GM19455 (cell line): ENCODE measurements around the gene SLC15A5.

ENCODE experiments used
- ATAC-seq: cut with Tn5 transposase; IDR thresholded peaks from one replicate; pipeline ENCODE4 v1.9.1; 2021; ENCODE audit not compliant: unreplicated experiment

SLC15A5 gene

DNA sequence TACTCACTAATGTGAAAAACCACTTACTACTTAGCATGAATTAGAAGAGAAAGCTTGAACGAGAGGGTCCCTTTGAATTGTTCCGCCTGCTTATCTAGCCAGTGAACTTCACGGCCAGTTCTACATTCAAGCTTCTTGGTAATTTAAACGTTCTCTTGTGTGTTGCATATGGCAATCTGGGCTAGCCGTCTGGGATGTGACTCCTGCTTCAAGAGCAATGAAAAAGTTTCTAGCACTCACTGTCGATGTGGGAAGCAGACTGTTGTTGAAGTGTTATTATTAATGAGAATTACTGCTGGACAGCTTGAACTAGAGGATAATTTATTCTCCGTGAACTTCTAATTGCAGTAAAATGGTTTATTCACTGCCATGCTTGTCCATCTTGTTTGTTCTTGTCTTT, 93.9 kb downstream of the SLC15A5 start:
- ATAC-seq = no peak

DNA sequence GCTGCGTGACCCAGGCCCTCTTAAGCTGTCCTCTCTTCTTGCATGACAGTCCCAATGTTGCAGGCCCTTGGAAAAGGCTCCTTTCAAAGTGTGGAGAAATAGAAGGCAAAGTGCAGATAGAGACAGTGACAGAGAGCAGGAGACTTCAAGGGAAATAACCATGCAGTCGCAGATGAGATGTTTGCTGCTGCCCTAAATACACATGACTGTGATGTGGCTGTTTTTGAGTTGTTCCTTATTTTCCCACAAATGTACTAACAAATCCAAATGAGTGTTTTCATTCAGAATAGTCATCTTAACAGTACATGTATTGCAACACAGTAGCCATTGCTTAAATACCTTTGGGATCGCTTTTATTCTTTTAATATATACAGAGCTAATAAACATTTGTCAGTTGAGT, 101.6 kb downstream of the SLC15A5 start:
- no peak for ATAC-seq

DNA sequence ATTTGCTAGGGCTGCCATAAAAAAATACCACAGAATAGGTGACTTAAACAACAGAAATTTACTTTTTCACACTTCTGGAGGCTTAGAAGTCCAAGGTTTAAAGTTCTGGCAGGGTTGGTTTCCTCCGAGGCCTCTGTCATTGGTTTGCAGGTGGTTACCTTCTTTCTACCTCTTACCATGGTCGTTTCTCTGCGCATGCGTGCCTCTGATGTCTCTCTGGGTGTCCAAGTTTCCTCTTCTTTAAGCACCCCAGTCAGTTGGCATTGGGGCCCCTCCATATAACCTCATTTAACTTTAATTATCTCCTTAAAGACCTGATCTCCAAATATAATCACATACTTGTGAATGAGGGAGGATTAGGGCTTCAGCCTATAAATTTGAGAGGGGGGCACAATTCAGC, 103.2 kb downstream of the SLC15A5 start:
- no peak for ATAC-seq

DNA sequence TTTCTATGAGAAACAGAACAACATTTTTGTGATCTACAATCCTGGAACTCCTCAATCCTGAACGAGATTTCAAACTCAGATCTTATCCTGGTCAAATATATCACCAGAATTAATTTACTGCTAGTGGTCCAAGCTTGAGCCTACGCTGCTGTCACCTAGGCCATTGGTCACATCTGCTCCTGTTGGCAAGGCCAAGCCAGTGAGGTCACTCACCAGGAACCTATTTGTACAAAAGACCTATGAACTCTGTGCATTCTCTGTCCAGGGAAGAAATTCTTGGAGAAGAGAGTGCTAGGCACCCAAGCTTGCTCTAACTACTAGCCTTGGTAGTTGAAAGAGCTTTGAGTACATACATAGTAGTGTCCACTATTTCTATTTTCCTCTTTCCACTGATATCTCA, 106.1 kb downstream of the SLC15A5 start:
- no peak for ATAC-seq

DNA sequence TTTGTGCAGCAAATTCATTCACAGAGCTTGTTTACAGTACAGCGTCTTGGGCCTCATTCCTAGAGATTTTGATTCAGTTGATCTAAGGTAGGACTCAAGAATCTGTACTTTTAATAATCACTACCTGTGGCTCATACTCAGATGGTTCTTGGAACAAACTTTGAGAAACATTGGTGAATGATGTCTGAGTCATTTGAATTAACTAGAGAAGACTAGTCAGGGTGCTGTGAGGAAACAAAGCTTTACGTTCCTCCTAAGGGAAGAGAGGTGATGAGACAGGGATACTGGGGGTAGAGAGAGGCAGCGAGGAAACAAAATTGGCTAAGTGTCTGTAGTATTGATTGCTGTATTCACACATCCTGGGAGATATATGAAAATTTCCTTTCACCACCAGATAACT, 109.4 kb downstream of the SLC15A5 start:
- ATAC-seq = no peak

DNA sequence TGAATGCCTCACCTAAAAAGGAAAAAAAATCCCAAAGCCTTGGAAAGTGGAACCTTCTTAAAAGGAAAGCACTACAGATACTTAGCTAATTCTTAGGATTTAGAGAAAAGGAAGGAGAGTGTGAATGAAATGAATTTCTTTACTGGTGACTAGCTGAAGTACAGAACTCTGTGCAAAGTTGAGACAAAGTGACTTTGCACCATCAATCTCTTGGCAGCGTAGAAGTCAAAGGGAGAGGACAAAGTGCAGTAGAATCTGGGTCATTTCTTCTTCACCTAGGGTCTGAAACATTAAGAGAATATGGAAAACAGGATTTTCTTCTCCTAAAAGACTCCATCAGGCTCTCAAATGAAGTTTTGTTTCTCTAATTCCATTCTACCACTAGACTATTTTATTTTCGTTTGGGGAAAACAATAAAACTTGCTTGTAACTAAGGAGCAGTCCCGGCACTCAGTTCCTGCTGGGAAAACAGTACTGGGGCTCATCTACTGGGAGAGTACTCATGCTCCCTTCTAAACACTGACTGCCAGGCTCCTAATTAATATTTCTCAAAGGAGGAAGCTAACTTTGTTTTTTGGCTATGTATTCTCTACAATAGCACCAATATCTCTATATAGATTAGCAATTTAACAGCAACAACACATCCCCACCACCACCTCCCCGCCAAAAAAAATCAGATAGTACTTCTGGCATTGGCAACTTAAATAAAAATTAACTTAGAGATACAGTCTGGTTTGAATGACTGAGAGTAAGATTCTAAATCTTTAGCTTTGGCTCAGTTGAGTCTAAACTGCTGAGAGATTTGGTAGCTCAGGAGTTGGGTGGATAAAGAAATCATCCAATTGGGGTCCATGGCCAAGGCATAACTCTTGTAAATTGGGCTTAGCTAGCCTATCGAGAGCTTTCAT, 110.7 kb downstream of the SLC15A5 start:
- no peak for ATAC-seq

DNA sequence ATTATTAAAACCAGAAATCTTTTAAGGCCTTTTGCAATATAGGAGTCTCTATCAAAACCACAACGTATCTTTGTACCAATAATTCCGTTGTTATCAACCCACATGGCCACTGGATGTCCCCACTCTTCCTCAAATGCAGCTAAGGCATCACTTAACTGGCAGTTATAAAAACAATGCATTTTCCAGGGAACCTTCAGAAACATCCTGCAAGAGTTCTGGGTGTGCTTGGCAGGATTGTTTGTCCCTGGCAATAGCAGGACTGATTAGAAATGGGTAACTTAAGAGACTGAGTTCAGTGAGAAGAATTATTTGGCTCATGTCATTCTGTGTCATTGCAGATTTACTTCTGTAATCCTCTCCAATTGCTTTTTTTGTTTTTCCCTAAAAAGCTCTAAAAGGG, 112.0 kb downstream of the SLC15A5 start:
- no peak for ATAC-seq

DNA sequence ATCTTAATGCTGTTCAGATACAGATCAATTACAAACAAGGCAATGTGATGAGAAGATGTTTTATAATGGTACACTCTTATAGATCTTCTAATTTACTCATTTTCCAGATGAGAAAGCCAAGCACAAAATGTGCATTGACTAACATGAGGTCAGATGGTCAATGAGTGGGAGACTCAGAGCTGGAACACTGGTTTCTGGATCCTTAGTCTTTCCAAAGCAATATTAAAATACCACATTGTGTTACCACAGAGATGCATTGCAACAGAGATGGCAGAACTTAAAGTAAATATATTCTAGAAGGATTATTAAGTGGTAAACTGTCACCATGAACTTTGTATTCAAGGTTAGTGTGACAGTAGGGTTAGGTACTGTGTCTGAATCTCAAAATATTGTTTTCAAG, 113.6 kb downstream of the SLC15A5 start:
- ATAC-seq = no peak

DNA sequence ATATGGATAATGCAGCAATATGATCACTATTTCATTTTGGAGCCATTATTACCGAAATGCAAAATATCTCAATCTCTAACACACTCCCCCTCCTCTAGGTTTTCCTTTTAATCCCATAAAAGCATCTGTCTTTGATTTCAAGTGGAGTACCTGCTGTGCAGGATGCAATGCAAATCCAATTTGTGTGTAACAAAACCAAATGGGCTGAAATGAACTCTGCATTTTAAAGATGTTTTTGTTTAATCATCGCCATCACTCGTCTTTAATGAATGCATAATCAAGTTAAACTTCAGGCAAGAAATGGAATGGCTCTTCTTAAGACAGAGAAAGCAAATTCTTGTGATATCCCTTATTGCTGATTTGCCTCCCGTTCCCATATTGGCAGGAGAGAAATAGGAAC, 114.3 kb downstream of the SLC15A5 start:
- ATAC-seq = no peak

DNA sequence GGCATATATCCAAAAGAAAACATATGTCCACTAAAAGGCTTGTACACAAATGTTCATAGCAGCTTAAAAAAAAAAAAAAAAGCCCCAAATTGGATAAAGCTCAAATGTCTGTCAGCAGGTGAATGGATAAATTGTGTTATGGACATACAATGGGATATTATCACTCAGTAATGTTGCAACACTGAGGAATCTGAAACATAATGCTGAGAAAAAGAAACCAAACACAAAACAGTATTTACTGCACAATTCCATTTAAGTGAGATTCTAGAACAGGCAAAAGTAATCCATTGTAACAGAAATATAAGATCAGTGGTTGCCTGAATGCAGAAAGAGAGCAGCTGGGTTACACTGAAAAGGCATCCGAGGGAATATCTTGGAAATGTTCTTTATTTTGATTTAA, 117.9 kb downstream of the SLC15A5 start:
- no peak for ATAC-seq

DNA sequence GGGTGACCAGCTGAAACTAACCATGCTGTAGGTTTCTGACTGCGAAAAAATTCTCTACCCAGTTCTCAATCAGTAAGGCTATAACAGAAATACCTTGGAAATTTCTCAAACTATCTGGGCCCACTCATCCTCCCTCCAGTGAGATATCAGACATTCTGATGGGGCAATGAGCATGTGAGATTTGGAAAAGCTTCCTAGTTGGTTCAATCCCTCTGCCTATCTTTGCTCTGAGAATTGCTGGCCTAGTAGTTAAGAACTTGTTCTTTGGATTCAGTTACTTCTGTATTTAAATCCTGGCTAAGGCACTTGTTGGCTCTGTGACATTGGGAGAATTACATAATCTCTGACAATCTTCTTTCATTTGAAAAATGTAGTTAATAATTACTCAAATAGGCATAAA, 119.4 kb downstream of the SLC15A5 start:
- no peak for ATAC-seq

DNA sequence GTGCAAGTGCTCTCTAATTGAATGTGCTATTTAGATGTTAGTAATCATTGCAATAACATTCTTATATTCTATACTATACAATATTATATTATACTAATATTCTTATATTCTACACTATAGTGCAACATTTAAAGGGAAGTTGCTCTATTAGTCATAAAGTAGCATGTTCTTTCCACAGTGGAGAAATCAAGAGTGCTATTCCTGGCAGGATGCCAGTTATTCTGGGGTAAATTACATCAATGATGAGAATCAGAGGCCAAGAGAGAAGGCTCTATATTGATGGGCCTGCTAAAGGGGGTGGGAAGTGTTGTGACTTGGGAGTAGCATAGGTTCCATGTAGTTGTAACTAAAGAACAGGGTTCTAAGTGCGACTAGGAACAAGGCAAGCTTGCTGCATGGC, 121.5 kb downstream of the SLC15A5 start:
- ATAC-seq = no peak

DNA sequence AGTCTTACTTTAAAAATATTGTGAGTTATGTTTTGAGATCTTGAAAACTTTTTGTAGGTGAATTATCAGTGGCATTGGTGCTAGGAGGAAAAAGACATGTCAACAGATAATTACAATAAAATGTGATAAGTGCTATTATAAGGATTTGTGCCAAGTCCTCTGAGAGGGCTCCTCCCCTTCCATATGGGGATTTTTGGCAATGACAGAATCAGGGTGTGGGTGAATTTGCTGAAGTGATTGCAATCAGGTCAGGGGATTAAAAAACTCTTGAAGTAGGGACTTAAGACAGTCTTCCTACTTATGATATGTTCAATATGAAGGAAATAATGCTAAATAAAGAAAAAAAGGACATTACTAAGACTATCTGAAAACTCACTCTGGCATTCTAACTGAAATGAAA, 122.5 kb downstream of the SLC15A5 start:
- ATAC-seq = no peak

DNA sequence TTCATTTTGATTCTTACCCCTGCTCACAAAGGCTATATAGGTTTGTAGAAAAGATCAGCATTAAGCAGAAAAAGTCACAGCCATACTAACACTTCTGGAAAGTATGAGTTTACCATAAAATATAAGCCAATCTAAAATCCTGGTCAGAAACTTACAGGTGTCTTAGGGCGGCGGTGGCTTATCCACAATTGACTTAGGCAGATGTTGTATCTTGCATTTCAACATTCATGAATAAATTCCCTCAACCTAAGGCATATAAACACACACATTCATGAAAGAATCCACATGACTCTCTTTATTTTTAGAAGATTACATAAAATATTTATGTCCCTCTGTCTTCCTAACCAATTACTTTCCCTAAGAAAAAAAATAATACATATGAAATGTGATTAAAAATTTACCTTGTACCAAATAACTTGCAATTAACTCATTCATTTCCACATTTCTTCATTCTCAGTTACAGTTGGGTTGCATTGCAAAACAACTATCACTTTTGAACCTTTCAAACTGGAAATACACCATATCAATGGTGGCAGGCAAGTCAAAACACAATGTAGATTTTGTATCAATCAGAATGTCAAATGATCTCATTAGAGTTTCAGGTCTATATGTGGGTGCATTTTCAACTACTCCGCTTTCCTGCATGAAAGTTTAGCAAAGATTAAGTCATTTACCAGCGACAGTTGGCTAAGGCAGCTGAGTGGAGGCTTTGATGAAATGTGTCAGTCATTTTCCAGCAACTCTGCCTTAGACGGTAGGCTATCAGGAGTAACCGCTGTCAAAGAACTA, 124.4 kb downstream of the SLC15A5 start:
- no peak for ATAC-seq

DNA sequence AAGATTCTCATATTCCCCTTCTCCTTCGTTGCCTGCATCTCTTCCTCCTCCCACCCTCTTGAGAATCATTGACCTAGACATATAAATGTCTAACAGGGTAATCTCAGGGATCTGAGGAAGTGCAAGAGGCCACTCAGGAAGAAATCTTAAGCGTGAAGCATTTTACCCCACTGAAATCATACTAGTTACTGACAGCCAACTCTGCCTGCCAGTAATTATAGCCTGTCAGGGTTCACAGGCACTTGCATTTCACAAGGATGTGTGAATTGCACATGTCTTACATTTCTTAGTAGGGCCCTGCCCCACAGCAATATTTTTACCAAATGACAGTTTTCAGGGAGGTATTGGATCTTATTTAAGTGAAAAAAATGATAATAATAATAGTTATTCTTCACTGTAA, 127.2 kb downstream of the SLC15A5 start:
- ATAC-seq = no peak

DNA sequence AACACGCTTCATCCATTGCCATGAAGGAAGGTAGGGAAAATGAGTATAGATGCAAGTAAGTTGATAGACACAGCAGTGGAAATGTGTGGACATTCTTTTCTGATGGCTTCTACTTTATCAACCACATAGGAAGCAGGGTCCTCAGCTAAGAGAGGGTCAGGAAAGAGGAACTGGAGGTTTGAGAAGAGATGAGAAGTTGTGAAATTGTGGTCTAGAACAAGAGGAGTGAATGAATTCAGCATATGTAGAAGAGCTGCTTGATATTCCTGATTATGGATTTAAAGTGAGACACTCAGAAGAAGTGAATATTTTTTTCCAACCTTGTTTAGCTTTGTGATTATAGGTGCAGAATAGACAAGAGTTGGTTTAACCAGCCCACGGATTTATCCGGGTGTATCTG, 128.5 kb downstream of the SLC15A5 start:
- ATAC-seq = no peak
